Activated naive CD4-positive, alpha-beta T cell treated with Interleukin-2 at 50 U/mL for 16 hours (primary cell): ENCODE results near the gene GNL2.
A peak's percentile ranks its signal among the peaks of the same experiment; 100 is the strongest.
"Not testable (repeated sequence)": the region's sequence is repeated elsewhere in the genome, so short reads cannot be mapped to it uniquely, and the experiment has no call there.

Experiments
- DNase-seq: peaks from one replicate; pipeline ENCODE4 v3.0.0-alpha.2; 2020

The GNL2 gene

GRCh38 chr1:37606481-37607263 lies 10.9 kb upstream of the GNL2 start:
- DNase-seq: no peak

GRCh38 chr1:37605806-37606474 lies 10.2 kb upstream of the GNL2 start:
- no peak for DNase-seq

- no peak for DNase-seq
Measured at GRCh38 chr1:37605061-37605650, 9.4 kb upstream of the GNL2 start.

- peak; percentile 26 for DNase-seq
Measured at GRCh38 chr1:37602750-37603694, 7.3 kb upstream of the GNL2 start.

- no peak for DNase-seq
Measured at GRCh38 chr1:37601441-37601840, 5.7 kb upstream of the GNL2 start.

- DNase-seq: no peak
Measured at GRCh38 chr1:37599940-37600339, 4.2 kb upstream of the GNL2 start.

- DNase-seq: no peak
Measured at GRCh38 chr1:37596182-37596667, 488 bp upstream of the GNL2 start.

- DNase-seq: no peak
Measured at GRCh38 chr1:37593726-37594125, 2.0 kb downstream of the GNL2 start.

- DNase-seq: no peak
Measured at GRCh38 chr1:37588939-37589338, 6.8 kb downstream of the GNL2 start.

- DNase-seq: not testable (repeated sequence)
Measured at GRCh38 chr1:37584544-37584943, 11.2 kb downstream of the GNL2 start.

- DNase-seq: no peak
Measured at GRCh38 chr1:37575692-37576091, 20.0 kb downstream of the GNL2 start.

- no peak for DNase-seq
Measured at GRCh38 chr1:37574834-37575480, 20.8 kb downstream of the GNL2 start.

GRCh38 chr1:37570528-37571334 lies 25.0 kb downstream of the GNL2 start:
- no peak for DNase-seq

GRCh38 chr1:37567023-37567422 lies 28.7 kb downstream of the GNL2 start:
- DNase-seq: no peak

GRCh38 chr1:37564892-37565291 lies 30.8 kb downstream of the GNL2 start:
- DNase-seq: no peak

- DNase-seq: no peak
Measured at GRCh38 chr1:37562984-37563383, 32.8 kb downstream of the GNL2 start.

- peak; percentile 32 for DNase-seq
Measured at GRCh38 chr1:37561133-37562132, 34.3 kb downstream of the GNL2 start.

GRCh38 chr1:37560401-37561132 lies 35.2 kb downstream of the GNL2 start:
- DNase-seq: no peak

- DNase-seq: not testable (repeated sequence)
Measured at GRCh38 chr1:37559957-37560379, 35.8 kb downstream of the GNL2 start.
